OCI-M2 (cell line): ENCODE results near the gene ALAS1.

Source experiments
- DNase-seq: peaks from one replicate; lab custom pipeline; 2025; ENCODE audit not compliant: unreplicated experiment; lab: John Stamatoyannopoulos, UW

Gene ALAS1

DNA sequence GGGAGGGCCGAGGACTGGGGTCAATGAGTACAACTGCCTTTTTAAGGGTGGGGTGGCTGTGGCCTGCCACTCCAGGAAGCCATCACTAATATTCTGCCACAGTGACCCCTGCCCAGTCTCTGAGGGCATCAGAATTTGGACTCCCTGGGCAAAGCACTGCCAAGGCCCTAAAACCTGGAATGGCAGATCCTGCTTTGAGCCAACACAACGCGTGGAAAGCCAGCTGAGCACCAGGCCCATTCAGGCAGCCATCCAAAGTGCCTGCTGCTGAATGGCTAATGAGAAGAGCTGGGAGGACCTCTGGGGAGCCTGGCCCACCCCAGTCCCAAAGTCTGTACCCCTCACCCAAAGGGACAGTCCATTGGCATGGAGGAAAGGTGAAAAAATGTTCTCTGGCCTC is 36.0 kb downstream of the ALAS1 start:
- DNase-seq, result no peak

DNA sequence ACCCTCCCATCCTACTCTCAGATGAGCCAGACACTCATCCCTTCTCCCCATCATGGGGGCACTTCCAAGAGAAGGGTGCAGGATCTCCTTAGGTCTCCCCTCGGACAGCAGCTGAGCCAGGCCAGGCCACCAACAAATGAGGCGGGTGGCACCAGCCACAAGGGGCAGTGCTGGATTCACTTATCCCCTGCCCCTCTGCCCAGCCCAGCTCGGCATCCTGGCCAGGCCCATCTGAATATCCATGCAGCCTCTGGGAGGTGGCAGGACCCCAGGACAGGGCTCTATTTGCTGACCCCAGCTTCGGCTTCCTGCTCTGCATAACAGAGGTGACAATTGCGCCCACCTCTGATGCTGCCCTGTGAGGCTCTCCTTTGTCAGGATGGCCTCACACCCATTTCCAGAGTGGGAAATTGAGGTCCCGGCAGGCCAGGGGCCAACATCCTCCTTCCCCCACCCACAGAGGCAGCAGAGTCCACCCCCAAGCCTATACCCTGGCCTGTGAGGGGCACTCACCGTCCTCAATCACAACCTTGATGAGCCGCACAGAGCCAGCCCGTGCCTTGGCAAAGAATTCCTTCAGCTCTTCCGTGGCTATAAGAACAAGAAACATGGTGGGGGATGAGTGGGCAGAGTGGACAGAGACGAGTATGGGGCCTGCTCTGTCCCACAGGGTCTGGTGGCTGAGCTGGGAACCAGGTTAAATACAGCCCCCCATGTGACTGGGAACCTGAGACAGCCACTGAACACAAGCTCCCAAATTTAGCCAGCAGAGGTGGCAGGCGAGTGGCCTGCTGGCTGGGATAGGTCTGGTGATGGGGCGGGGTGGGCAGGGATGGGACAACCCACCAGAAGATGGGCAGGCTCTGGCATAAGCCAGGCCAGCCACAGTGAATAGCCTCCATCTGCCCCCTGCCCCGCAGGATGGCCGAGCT is 36.8 kb downstream of the ALAS1 start:
- no peak for DNase-seq

DNA sequence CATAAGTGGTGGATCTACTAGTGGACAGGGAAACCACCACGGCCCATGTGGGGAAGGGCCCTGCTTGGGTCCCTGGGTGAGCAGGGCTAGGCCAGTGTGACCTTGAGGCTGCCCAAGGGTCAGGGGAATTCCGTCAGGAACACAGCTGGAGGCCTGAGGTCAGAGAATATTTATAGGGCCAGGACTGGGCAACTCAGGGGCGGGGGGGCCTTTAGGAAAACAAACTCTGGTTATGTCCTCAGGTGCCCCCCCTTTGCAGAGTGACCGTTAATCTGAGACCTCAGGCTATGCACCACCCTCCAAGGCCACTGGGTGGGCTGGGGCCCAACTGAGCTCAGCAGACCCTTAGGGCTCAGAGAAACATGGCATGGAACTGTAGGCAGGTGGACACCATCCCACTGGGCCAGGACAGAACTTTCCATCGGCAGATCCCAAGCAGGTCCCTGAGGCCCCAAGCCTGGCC is 38.5 kb downstream of the ALAS1 start:
- no peak for DNase-seq

DNA sequence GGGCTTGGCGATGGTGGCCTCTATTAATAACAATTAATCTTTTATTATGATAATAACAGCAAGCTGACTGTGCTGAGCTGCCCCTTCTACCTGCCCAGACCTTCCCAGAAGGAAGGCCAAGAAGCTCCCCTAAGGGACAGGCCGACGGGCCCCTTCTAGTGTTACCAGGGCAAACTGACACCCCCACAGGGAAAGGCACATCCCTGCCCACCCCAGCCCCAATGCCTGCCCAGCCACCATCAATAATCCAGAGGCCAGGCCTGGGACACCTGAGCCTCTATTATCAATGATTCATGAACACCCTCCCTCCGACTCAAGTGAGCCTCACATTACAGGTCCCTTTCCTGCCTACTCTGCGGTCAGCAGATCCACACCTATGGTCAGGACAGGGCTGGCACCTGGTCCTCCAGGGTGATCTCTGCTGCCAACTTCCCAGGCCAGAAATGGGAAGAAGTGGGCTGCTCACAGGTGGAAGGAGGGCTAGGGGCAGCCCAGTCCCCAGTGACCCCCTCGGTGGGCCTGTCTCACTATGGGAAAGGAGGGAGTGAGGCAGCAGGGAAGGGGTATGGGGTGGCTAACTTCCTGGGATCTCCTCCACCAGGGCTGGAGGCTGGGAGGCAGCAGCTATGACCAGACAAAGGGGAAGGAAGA is 39.2 kb downstream of the ALAS1 start:
- no peak for DNase-seq

DNA sequence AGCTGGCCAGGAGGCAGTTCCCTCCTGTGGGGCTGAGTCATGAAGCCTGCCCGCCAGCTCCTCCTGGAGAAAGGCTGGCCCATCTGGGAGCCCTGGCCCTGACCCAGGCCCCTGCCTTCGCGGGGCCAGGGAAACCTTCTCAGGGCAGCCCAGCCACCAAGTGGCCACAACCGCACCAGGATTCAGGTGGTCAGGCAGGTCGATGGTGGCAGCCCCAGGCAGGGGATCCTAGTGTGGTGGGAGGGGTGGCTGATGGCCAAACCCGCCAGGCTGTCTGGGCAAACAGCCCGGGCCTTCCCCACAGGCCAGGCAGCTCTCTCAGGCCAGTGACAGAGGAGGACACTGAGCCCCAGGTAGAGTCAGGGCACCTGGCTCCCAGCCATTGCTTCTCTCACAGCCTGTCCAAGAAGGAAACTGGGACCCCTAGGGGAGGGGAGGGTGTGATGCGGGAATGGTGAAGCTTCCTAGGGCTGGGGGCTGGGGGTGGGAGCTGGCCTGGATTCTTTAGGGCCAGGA is 39.8 kb downstream of the ALAS1 start:
- DNase-seq, result no peak

DNA sequence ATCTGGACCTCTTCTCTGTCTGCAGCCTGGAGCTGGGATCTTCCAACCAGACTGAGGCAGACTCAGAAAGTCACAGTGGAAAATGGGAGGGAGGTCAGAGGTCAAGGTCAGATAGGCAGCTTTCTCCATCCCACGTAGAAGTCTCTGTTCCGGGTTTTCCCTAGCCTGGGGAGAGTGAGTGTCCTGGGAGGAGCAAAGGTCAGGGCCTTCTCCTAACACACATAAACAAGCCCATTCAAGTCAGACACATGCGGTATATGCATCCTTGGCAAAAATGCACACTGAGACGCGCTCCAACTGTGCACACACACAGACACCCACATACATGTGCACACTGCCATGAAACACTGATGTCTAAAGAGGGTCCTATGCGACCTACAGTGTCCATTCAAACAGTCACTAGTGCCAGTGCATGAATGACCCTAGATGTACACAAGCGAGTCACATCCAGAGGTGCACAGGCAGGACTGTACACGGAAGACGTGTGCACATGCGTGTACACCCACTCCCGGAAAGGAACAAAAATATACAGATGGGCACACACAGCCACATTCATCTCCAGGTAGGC is 40.3 kb downstream of the ALAS1 start:
- no peak for DNase-seq

DNA sequence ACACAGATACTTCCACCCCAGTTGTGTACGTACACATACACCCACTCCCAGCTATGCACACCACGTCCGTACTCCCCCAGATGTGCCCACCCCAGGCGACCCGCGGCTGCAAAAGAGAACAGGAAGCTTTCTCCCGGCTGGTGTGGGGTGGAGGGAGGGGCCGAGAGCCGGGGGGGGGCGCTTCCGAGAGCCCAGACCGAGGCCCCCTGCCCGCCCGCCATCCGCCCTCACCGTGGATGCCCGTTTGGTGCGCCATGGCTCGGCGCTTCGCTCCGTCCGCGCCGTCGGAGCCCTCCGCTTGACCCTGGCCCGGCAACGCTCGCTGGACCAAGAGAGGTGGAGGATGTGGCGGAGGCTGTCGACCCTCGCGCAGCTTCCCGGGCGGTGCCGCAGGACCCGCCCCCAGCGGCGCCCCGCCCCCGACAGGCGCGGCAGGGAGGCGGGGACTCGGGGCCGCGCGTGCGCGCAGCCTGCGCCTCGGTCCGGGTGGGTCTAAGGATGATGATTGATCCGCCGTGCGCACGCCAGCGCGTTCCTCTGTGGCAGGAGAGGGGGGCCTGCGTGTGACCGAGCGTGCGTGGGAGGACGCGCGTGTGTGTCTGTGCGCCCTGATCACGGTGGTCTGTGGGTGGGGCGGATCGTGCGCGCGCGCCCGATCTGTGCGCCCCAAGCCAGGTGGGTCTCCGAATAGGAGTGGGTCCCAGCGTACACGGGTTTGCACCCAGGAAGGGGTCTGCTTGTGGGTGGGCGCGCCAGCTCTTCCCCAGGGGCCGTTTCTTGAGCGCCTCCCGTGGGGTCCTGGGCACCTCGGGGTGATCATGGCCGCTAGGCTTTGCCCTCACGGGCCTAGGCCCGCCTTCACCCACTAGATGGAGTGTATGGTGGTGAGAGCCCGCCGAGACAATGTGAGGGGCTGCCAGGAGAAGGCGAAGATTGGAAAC is 41.1 kb downstream of the ALAS1 start, which contains the start of gene TWF2:
Gene TWF2 (minus strand): TSS at position 398 of the 941 bp plus-strand sequence. CDS start 142 bp downstream, at position 256.
- DNase-seq, result no peak

DNA sequence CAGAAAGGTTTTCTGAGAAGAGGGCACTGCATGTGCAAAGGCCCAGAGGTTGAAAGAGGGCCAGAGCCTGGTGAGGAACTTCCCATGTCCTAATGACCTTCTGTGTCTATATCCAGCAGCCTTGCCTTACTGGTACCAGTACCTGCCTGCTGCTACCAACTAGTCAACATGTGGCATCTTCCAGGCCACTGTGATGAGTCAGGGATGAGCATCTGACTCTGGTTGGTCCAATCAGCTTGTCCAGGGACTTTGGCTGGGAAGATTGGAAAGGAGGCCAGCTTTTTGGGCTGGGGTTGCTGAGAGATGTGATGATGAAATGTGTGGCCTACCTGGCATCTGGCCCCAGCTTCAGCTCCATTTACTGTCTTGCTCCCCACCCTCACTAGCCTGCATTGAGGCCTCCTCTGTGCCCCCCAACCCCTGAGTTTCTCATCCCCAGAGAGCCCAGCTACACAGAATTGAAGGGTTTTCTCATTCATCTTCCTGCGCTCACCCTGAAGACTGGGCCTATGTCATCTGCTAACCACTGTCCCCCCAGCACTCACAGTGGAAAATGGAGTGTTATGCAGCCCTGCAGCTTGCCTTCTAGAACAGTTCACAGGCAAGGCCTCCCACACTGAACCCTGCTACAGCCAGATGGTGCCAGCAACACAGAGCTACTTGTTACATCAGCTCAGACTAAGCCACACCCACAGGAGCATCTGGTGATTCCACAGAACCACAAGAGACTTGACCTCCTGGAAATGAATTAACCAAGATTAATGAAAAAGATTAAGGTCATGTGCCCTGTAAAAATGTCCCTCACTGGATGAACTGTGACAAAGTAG is 42.3 kb downstream of the ALAS1 start:
- DNase-seq, result no peak

DNA sequence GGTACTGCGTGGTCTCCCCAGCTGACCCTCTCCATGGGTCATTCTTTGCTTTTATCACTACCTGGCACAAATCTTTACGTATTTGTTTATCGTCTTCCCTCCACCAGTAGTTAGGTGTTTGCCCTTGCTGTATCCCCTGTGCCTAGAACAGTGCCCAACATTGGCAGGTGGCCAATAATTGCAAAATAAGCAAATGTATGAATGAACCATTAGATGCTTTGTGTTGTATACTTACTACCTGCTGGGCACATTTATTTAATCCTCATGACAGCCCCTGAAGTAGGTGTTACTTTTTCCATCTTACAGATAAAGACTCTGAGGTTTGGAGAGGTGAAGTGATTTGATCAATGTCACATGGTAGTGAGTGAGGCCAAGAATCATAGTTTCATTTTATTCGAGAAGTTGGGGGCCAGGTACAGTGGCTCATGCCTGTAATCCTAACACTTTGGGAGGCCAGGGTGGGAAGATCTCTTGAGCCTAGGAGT is 43.0 kb downstream of the ALAS1 start:
- no peak for DNase-seq

DNA sequence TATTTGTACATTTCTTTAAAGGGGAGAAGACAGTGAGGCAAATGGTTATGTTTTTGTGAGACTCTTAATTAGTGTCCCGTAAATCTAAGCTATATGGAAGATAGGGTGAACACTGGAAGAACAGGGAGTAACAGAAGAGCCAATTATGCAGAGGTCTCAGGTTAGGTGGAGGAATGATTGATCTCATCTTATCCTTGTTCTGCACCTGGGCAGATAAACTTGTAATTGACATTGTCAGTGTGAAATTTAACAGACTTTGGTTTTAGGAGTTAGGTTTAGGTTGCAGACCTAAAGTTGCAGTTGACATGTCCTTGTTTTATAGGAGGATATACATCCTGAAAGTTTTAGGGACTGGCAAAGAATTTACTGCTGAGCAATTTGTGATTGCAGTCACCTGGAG is 44.1 kb downstream of the ALAS1 start:
- DNase-seq, result no peak

DNA sequence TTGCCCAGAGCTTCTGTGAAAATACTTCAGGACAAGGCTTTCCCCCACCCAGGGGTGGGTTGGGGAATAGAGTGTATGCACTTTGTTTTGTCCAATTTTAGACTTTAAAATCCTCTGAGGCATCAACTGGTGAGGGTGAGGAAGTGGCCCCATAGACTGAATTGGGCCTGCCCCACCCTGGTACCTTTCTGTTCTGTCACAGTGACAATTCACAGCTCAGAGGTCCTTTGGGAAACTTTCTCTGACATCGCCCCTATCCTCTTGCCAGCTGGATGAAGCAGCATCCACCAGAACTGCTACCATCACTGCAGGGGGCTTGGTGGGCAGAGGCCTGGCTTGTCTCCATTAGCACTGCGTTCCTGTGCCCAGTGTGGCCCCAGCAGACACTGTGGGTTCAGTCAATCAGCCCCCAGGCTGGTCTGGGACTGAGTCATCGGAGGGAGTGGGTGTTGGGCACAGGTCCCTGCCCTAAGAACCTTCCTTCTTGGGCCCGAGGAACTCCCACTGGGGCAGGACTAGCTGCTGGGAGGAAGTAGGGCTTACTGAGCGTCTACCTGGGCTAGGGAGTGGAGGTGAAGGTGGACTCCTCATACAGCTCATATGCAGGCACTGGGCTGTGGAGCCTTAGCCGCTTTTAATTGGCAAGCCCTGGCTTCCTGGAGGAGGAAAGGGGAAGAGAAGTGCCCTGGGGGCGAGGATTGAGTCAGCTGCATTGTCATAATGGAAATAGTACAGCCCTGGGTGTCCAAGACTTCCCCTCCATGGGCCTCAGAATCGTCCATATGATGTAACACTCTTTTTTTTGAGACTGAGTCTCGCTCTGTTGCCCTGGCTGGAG is 46.0 kb downstream of the ALAS1 start:
- DNase-seq, result no peak

DNA sequence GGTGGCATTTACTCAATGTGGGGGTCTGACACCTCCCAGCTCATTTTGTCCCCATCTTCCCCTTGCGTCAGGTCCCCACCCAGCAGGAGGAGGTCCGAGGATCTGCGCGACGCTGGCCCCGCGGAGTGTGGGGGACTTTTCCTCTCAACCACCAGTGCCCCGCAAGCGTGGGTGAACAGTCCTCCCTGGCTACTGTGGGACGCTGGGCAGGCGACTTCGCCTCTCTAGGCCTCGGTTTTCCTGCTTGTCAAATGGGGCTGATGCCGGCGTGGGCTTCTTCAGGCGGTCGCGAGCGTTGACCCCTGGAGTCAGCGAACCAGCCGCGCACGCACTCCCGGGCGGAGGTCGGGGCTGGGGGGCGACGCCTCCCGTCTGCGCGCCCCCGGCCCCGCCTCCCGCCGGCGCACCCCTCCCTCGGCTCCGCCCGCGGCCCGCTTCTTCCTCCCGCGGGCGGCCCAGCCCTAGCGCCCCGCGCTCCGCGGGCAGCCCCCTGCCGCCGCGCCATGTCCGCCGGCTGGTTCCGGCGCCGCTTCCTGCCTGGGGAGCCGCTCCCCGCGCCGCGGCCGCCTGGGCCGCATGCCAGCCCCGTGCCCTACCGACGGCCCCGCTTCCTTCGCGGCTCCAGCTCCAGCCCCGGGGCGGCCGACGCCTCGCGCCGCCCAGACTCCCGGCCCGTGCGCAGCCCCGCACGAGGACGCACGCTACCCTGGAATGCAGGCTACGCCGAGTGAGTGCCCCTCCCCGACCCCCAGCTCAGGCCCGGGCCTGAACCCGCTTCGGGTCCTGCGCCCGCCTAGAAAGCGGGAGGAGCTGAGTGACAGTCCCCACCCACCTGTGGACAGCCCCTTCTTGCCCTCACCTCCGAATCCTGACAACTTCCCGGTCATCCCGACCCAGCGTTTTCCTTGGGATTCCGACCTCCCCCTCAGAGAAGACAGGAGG is 47.6 kb downstream of the ALAS1 start, which contains the start of gene PPM1M:
Gene PPM1M (plus strand): TSS at position 438 of the 942 bp plus-strand sequence. CDS start 66 bp downstream, at position 504.
- no peak for DNase-seq

DNA sequence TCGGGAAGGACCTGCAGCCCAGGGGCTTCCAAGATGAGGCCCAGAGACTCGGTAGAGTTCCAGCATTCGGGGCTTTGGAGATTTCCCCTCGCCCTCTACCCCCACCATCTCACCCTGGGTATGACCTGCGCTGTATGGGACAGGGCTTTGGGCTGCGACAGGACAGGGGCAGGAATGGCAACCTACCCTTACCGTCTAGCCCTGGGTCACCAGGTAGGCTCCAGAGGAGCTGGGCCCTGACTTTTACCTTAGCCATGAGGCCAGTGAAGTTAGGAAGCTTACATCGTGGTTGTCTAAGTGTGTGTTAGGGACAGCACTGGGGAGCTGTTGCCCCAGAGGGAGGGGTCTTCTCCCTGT is 48.3 kb downstream of the ALAS1 start:
- no peak for DNase-seq

DNA sequence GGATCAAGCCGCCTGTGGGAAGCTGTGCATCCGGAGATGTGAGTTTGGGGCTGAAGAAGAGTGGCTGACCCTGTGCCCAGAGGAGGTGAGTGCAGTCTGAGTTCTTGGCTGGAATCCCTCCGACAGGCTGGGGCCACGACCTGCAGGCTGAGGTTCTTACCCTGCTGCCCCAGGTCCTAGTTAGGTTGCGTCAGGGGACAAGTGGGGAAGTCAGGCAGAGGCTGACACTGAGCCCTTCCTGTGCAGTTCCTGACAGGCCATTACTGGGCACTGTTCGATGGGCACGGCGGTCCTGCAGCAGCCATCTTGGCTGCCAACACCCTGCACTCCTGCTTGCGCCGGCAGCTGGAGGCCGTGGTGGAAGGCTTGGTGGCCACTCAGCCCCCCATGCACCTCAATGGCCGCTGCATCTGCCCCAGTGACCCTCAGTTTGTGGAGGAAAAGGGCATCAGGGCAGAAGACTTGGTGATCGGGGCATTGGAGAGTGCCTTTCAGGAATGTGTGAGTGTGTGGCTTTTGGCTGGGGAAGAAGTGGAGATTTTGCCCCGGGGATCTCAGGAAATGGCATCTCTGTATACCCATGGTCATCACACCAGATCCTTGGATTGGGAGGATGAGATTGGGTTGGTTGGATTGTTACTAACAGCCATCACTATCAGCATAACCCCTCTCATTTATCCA is 48.9 kb downstream of the ALAS1 start:
- DNase-seq, result no peak

DNA sequence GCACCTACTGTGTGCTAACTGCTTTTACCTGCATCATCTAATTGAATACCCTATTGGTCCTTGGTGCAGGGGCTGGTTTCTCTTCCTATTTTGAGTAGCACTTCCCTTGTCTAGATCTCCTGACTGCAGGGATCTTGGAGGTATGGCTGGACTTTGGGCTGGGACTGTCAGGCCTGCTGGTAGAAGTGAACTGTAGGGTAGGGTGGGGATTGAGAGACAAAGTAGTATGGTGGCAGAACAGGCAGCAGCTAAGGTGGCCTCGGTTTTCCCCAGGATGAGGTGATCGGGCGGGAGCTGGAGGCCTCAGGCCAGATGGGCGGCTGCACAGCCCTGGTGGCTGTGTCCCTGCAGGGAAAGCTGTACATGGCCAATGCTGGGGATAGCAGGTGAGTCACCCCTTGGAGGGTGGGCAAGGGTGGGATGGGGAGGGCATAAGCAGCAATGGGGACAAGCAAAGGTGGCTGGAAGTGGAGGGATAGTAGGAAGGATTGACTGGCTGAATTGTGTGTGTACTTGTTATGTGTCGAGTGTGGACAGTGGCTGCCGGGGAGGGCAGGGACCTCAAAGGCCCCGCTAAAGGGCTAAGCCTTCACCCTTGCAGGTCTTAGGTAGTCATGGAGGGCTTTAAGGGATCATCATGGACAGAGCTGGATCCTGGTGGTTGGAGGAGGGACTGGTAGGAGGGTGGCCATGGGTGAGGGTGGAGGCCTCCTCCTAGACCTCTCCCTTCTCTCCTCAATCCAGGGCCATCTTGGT is 49.6 kb downstream of the ALAS1 start:
- no peak for DNase-seq

DNA sequence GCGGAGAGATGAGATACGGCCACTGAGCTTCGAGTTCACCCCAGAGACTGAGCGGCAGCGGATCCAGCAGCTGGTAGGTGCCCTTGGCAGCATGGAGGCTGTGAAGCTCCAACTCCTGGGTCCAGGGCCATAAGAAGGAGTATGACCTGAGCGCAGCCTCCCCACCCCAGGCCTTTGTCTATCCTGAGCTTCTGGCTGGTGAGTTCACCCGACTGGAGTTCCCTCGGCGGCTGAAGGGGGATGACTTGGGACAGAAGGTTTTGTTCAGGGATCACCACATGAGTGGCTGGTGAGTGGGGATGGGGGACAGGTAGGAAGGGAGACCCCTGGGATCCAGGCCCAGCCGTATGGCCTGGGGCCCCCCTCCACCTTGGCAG is 50.2 kb downstream of the ALAS1 start:
- no peak for DNase-seq
